ENCODE data around the gene IRAK1.

The IRAK1 gene

DNA sequence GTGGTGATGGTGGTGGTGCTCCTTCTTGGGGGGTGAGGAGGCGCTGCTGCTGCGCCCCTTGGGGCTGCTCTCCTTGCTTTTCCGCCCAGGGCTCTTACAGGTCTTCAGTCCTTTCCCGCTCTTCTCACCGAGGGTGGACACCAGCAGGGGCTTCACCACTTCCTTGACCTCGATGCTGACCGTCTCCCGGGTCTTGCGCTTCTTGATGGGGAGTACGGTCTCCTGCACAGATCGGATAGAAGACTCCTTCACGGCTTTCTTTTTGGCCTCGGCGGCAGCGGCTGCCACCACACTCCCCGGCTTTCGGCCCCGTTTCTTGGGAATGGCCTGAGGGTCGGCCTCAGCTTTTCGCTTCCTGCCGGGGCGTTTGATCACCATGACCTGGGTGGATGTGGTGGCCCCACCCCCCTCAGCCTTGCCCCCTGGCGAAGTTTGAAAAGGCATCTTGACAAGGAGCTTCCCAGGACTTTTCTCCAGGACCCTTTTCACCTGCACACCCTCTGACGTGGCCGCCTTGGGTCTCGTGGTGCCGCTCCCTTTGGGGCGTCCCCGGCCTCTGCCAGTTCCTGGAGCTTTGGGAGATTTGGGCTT is 11.1 kb upstream of the IRAK1 start:
- Histone ChIP-seq H3K27me3 (peaks cover 99% of the 10 kb centered on the region), H3K4me1 (peaks cover 25% of the 10 kb centered on the region), H3K9me3 (no peaks in the 10 kb centered on the region; the same call in 1 of the 2 replicates), H3K4me2 (no peak overlapping the region), H3K27ac (no peak overlapping the region), H3K4me3 (no peak overlapping the region), H4K20me1 (peaks cover 99% of the 10 kb centered on the region), H3K9ac (no peak overlapping the region), H3K36me3 (peaks cover 72% of the 10 kb centered on the region)
- TF ChIP-seq Cebpa-rat (IDR thresholded peaks at IDR 0.05), result no peak

DNA sequence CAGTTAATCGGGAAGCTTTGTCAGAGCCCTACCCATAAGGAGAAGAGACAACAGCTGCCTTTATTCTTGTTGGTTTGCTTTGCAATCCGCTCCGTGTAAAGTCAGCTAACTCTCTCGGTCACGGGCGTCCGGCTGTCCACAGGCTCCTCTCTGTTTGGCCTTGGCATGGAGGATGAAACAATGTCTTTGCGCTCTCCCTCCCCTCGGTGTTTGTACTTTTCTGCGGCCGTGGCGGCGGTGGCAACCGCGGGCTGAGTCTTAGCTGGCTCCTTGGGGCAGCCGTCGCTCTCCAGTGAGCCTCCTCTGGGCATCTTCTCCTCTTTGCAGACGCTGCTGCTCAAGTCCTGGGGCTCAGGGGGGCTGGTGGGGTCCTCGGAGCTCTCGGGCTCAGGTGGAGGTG is 10.6 kb upstream of the IRAK1 start:
- Histone ChIP-seq H3K9ac (no peak overlapping the region), H3K9me3 (no peaks in the 10 kb centered on the region; the same call in 1 of the 2 replicates), H3K27ac (no peak overlapping the region), H3K27me3 (peaks cover 99% of the 10 kb centered on the region), H4K20me1 (peaks cover 99% of the 10 kb centered on the region), H3K4me3 (no peak overlapping the region), H3K36me3 (peaks cover 72% of the 10 kb centered on the region), H3K4me1 (peaks cover 25% of the 10 kb centered on the region), H3K4me2 (no peak overlapping the region)
- no peak for TF ChIP-seq Cebpa-rat (IDR thresholded peaks at IDR 0.05)

DNA sequence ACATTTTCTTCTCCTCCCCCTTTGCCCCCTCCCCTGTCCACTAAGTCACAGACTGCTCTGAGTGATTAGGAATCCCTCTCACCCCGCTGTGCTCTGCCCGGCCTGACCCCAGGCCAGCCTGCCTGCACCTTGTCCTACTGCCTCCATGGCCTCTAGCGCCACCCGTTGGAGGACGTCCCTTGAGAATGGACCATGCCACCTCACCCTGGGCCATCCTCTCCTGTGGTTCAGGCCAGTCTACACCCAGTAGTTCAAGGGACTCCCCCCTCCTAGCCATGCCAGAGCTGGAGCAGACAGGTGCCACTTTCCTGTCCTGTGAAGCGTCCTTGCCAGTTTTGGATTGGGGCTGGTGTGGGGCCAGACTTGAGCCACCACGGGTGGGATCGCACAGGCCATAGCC is 9.7 kb upstream of the IRAK1 start:
- H3K9ac ChIP-seq, result no peak overlapping the region
- H3K4me3 ChIP-seq, result no peak overlapping the region
- H3K27me3 ChIP-seq, result peaks cover 99% of the 10 kb centered on the region
- H3K27ac ChIP-seq, result no peak overlapping the region
- peaks cover 97% of the 10 kb centered on the region for H4K20me1 ChIP-seq
- H3K36me3 ChIP-seq, result peaks cover 68% of the 10 kb centered on the region
- H3K4me1 ChIP-seq, result peaks cover 17% of the 10 kb centered on the region
- no peaks in the 10 kb centered on the region; the same call in 1 of the 2 replicates for H3K9me3 ChIP-seq
- no peak overlapping the region for H3K4me2 ChIP-seq
- no peak for TF ChIP-seq Cebpa-rat (IDR thresholded peaks at IDR 0.05)

DNA sequence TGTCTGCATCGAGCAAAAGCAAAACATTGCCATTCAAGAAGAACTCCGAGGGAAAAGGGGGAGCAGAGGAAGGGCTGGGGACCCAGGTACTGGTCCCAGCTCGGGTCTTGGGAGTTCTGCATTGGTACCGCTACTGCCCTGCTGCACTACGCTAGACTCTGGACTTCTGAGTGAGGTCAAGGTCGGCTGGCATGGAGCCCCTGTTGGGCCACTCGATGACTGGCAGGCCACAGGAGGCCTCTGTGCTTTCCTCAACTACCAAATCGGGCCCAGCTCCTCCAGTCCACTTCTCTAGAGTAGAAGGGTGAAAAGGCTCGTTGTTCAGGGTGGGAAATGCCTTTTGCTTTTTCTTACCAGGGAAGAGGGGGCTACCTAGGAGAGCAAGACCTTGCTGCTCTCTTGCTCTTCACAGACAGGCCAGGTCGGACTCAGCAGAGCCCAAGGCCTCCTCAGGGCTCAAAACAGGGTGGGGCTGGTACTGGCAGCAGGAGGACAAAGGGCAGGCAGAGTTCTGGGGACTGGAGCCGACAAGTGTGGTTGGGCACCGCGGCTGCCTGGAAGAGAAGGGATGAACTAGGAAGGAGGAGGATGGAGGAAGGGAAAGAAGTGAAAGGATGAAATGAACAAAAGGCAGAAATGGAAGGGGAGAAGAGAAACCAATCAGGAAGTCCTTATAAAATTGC is 8.9 kb upstream of the IRAK1 start:
- TF ChIP-seq Cebpa-rat (IDR thresholded peaks at IDR 0.05), result no peak
- H3K4me2 ChIP-seq, result no peak overlapping the region
- no peaks in the 10 kb centered on the region; the same call in 1 of the 2 replicates for H3K9me3 ChIP-seq
- H3K4me1 ChIP-seq, result peaks cover 15% of the 10 kb centered on the region
- H3K4me3 ChIP-seq, result no peak overlapping the region
- peaks cover 99% of the 10 kb centered on the region for H3K27me3 ChIP-seq
- H3K36me3 ChIP-seq, result peaks cover 68% of the 10 kb centered on the region
- H3K9ac ChIP-seq, result no peak overlapping the region
- H3K27ac ChIP-seq, result no peak overlapping the region
- H4K20me1 ChIP-seq, result peaks cover 97% of the 10 kb centered on the region

DNA sequence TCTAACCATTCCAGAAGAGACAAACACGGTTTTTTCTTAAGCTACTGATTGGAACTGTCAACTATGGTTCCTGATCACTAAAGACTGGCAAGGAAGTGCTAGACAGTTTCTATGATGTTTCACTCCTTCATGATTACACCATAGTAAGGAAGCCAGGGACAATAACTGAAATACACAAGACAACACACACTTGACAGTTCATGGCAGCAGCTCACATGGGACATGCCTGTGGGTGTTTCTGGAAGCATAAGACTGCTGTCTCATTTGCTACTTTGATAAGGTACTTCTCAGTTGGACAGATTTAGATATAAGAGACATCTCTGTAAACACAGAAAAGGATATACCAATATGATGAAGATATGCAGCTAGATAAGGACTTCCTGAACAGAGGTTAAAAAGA is 8.3 kb upstream of the IRAK1 start:
- Histone ChIP-seq H3K4me3 (no peak overlapping the region), H3K9me3 (no peaks in the 10 kb centered on the region), H3K27ac (no peak overlapping the region), H3K27me3 (peaks cover 99% of the 10 kb centered on the region), H3K9ac (no peak overlapping the region), H3K36me3 (peaks cover 65% of the 10 kb centered on the region), H4K20me1 (peaks cover 95% of the 10 kb centered on the region), H3K4me2 (no peak overlapping the region), H3K4me1 (peaks cover 15% of the 10 kb centered on the region)
- TF ChIP-seq Cebpa-rat (IDR thresholded peaks at IDR 0.05), result no peak

DNA sequence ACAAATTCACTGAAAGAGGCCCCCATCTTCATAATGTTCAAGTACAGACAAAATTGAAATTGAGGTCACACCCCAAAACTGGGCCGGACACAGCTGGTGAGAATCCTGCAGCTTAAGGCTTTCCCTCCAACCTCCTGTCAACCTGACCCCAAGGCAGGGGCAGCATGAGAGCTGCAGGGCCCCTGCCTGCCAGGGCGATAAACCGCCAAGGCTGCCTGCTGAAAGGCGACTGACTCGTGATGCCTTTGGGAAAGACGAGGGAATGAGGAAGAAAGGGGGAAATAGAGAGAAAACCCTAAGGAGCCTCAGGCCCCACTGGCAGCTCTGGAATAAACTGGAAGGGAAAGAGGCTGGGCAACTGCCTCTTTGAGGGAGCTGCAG is 7.3 kb upstream of the IRAK1 start:
- Histone ChIP-seq H3K4me1 (peaks cover 22% of the 10 kb centered on the region), H4K20me1 (peaks cover 95% of the 10 kb centered on the region), H3K4me2 (no peak overlapping the region), H3K4me3 (no peak overlapping the region), H3K36me3 (peaks cover 55% of the 10 kb centered on the region), H3K9me3 (no peaks in the 10 kb centered on the region), H3K27ac (no peak overlapping the region), H3K9ac (no peak overlapping the region), H3K27me3 (peaks cover 99% of the 10 kb centered on the region)
- TF ChIP-seq Cebpa-rat (IDR thresholded peaks at IDR 0.05), result no peak

DNA sequence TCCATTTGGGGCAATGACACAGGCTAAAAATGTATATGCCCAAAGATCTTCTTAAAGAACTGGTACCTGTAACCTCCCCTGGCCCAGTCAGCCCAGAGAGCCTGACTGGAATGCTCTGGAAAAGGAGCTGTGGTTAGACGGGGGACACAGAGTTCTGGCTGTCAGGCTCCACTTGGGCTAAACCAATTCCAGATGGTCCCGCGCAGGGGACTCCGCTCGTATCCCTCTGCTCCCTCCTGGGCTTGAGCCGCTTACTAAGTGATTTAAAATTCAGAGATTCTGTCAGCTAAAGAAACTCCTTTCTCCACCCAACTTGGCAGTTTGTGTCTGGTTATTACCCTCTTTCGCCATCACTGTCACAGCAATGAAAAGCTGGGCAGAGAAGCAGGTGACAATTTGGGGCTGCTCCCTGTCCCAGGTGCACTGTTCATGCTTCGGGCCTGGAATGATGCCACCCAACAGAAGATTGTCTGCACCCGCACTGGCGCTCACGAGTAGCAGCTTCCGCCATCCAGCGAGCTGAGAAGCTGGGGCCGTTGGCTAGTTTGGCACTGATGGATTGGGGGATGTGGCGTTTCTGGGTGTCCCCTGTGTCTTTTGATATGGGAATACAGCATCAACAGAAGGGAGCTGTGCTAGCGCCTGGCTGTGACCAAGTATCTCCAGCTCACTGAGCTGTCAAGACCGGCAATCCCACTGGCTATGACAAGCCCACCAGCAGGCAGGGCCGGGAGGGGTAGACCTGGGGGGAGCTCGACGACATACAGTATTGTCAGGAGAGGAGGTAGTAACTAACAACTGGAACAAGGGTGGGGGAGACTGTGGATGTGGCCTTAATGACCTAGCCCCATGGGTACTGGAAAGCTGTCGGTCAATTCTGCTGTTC is 6.7 kb upstream of the IRAK1 start:
- Histone ChIP-seq H3K27me3 (peaks cover 99% of the 10 kb centered on the region), H3K36me3 (peaks cover 49% of the 10 kb centered on the region)

DNA sequence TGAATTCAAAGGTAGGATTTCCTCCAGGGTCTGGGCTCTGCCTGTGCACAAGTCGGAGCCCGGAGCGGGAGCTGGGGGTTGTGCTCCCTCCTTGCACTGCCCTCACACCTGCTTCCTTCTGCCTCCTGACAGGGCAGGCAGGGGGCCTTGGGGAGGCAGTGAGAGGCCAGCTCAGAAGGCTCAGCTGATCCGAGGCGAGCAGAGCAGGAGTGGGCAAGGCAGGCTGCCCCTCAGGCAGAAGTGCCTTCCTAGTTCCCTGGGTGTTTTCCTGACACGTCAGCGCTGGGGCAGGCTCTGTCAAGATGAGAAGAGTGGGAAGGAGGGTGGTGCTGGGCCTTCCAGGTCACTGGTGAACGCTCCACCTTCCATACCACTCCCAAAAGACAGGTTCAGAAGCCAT is 5.5 kb upstream of the IRAK1 start:
- Histone ChIP-seq H3K36me3 (peaks cover 37% of the 10 kb centered on the region), H3K4me1 (peaks cover 39% of the 10 kb centered on the region), H3K4me3 (no peak overlapping the region), H3K9ac (no peak overlapping the region), H3K4me2 (no peak overlapping the region), H4K20me1 (peaks cover 92% of the 10 kb centered on the region), H3K27me3 (peaks cover 99% of the 10 kb centered on the region), H3K27ac (no peak overlapping the region), H3K9me3 (no peaks in the 10 kb centered on the region)
- no peak for TF ChIP-seq Cebpa-rat (IDR thresholded peaks at IDR 0.05)

More for the DNA sequence above, 6.7 kb upstream of the IRAK1 start:
- no peak overlapping the region for H3K4me3 ChIP-seq
- H3K9ac ChIP-seq, result no peak overlapping the region
- no peak overlapping the region for H3K4me2 ChIP-seq
- peaks cover 28% of the 10 kb centered on the region for H3K4me1 ChIP-seq
- H4K20me1 ChIP-seq, result peaks cover 94% of the 10 kb centered on the region
- no peak overlapping the region for H3K27ac ChIP-seq
- no peak for TF ChIP-seq Cebpa-rat (IDR thresholded peaks at IDR 0.05)
- H3K9me3 ChIP-seq, result no peaks in the 10 kb centered on the region

DNA sequence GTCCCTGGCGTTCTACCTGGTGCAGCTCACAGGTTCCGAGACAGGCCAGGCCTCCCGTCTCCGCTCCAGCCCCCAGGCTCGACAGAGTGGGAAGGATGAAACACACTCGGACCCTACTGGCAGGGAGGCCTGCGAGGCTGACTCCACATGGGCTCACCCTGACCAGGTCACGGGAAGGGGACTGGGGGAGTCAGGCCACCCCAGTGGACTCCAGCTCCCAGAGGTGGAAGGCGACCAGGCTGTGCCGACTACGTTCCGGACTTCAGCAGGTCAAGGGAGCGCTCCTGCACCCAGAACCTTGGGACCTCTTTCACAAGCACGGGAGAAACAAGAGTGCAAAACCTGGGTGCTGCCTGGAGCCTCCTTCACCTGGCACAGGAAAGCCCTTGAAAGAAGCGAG is 4.6 kb upstream of the IRAK1 start:
- H3K4me1 ChIP-seq, result peaks cover 39% of the 10 kb centered on the region
- H3K4me2 ChIP-seq, result no peak overlapping the region
- peaks cover 94% of the 10 kb centered on the region for H3K27me3 ChIP-seq
- peaks cover 30% of the 10 kb centered on the region for H3K36me3 ChIP-seq
- TF ChIP-seq Cebpa-rat (IDR thresholded peaks at IDR 0.05), result no peak
- no peak overlapping the region for H3K4me3 ChIP-seq
- H3K9me3 ChIP-seq, result no peaks in the 10 kb centered on the region
- H3K9ac ChIP-seq, result no peak overlapping the region
- H4K20me1 ChIP-seq, result peaks cover 83% of the 10 kb centered on the region
- H3K27ac ChIP-seq, result no peak overlapping the region

All from BLaER1 (cell line).